CD4-positive, alpha-beta T cell treated with Interleukin-4 for 4 hours (primary cell): ENCODE data around the gene ADD2.
"Not testable (repeated sequence)": the region's sequence is repeated elsewhere in the genome, so short reads cannot be mapped to it uniquely, and the experiment has no call there.

ENCODE experiments used
- DNase-seq: peaks from one replicate; pipeline ENCODE4 v3.0.0-alpha.2; 2020

Gene ADD2

DNA sequence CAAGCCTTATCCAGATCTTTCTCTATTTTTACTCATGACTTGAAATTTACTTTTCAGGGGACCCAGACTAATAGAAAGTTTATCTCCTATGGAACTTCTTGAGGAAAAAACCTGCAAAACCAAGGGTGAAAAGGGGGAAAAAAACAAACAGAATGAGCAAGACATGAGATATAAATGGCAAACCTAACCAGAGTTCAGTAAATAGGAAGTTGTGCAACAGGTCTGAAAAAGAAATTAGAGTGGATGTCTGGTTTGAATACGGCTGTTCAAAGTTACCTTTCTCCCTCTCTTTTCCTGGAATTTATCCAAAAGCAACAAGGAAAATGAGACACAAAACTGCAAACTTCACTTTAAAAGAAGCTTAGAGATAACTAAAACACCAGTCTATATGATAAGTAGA is 135.6 kb downstream of the ADD2 start:
- DNase-seq, result no peak

DNA sequence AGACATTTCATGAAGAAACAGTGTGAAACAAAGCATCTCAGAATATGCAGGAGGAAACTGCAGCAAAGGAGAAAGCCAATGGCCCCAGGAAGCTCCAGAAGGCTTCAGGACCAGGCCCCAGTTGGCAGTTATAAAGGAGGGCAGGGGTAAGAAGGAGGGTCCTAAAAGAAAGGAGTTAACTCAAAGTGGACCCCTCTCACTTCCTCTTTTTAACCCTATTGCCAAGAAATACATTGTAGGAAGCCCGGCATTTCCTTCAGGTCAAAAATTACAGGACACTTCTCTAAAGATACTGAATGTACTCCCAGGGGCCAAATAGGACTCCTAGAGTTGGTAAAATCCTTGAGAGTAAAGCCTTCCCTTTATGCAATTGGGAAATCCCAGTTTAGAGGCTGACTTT is 137.2 kb downstream of the ADD2 start:
- DNase-seq, result no peak

DNA sequence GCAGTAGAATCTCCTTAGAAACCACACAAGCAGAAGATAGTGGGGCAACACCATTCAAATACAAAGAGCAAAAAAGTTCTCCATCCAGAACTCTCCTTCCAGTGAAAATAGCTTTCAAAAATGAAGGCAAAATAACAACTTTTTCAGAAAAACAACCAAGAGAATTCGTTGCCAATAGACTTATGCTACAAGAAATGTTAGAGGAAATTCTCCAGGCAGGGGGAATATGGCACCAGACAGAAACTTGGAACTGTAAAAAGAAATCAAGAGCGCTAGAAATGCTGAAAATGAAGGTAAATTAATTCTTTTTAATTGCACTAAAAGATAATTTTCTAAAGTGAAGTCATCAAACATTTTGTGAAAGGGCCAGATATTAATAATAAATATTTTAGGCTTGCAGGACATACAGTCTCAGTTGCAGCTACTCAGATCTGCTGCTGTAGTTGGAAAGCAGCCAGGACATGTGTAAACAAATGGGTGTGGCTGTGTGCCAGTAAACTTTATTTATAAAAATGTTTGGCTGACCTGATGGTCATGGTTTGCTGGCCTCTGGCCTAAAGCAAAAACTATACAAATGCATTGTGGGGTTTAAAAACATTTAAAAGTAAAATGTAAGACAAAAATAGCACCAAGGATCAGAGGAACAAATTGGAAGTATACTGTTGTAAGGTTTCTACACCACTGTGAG is 140.6 kb downstream of the ADD2 start:
- DNase-seq, result no peak

DNA sequence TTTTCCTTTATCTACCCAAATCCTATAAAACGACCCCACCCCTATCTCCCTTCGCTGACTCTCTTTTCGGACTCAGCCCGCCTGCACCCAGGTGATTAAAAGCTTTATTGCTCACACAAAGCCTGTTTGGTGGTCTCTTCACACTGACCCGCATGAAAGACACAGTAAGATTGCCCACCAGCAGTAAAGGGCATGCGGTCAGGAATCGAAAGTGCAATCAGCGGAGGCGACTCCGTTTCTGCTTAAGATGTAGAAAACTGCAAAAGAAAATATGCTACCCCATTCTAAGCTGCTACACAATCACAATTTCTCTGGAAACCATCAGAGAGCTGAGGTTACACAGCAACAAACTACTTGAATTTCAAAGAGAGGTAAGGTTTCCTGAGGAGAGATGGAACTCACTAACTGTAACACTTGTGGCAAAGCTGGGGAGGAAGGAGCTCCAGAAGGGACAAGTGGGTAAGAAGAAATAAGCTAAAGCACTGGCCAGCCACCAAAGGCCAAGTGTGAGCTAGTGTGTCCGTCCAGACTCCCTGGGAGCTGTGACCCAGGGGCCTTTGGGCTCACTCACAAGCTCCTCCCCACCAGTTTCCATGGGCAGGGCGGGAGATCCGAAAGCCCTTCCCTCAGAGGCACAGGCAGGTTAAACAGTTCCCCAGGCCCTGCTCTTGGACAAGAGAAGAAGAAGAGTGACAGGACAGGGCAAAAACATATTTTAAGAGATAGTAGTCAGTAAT is 141.6 kb downstream of the ADD2 start:
- DNase-seq, result no peak

DNA sequence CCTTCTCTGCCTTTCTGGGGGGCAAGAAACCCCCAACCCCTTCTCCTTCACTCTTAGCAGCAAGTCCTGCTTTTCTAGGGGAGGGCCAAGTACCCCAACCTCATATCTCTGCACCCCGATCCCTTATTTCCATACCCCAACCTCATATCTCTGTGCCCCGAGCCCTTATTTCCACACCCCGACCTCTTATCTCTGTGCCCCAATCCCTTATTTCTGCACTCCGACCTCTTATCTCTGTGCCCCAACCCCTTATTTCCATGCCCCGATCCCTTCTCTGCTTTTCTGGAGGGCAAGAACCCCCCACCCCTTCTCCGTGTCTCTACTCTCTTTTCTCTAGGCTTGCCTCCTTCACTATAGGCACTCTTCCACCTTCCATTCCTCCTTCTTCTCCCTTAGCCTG is 146.5 kb downstream of the ADD2 start:
- DNase-seq, result not testable (repeated sequence)

DNA sequence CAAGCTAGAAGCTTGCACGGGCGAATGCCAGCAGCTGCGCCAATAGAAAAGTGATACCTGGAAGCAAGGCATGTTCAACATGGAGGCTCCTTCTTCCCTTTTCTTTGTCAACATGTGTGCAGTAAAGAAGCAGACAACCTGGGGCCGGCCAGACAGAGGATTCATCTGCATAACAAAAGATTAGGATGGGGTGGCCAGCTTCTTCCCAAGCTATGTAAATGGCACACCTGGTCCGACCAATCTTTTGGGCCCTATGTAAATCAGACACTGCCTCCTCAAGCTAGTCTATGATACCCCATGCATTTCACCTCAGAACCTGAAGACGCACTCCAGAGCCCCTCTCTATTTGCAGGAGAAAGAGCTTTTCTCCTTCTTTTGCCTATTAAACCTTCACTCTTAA is 148.0 kb downstream of the ADD2 start:
- DNase-seq, result no peak

DNA sequence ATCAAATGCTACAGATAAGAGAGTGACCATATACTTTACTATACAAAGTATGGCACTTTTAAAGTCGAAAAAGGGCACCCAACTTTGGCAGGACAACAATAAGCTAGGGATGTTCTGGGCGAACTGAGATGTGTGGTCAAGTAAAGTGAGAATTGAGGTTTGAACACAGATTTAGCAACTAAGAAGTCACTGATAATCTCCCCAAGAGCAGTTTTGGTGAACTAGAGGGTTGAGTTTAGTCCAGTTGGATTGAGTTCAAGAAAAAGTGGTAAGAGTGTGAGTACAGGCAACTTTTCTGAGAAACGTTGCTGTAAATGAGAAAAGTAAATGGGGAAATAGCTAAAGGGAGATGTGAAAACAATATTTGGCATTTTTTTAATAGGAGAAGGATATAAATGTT is 148.8 kb downstream of the ADD2 start:
- DNase-seq, result no peak

DNA sequence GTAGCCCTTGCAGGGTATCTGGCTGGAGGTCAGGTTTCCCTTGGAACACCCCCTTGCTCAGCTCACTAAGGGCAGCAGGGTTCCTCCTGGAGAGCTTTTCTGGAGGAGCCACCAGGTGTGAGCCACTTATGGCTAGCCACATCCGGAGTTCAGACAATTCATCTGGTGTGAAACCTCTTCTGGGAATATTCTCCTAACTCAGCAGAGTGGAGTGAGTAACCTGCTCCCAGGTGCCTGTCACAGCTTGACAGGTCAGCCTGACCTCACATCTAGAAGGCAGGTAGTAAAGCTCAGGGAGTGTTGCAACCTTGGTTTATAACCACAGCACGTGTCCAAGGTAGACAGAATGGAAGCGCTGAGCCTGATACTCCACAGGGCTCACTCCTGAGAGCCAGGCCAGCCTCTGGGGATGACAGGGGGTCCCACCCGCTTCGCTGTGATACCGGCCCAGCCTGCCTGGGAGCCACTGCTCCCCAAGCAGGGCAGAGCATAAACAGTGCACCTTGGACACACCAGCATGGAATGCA is 151.8 kb downstream of the ADD2 start:
- no peak for DNase-seq

DNA sequence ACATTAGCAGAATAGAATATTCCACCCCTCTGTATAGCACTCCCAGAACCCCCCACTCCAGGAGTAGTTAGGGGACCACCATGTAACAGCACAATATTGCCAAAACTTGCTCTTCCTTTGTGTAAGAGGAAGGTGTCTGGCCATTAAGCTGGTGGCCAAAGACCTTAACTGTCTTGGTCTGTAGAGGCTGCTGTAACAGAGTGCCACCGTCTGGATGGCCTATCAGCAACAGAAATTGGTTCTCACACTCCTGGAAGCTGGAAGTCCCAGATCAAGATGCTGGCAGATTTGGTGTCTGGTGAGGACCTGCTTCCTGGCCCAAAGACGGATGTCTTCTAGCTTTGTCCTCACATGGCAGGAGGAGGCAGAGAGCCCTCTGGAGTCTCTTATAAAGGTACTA is 152.8 kb downstream of the ADD2 start:
- DNase-seq, result no peak

DNA sequence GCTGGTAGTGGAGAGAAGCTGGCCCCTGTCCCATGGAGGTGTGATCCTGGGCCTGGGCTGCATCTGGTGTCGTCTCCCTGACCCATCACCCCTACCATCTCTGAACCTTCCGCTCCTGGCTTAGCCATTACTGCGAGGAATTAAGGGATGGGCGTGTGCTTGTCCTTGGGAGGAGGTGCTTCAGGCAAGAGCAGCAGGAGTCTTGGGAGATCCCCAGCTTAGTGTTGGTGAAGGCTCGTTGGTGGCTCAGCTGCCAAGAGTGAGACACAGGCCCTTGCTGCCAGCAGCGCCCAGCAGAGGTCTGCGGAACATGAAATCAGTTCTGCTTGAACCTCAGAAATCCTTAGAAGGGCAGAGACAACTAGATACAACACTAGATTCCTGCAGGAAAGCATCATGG is 154.5 kb downstream of the ADD2 start:
- no peak for DNase-seq

DNA sequence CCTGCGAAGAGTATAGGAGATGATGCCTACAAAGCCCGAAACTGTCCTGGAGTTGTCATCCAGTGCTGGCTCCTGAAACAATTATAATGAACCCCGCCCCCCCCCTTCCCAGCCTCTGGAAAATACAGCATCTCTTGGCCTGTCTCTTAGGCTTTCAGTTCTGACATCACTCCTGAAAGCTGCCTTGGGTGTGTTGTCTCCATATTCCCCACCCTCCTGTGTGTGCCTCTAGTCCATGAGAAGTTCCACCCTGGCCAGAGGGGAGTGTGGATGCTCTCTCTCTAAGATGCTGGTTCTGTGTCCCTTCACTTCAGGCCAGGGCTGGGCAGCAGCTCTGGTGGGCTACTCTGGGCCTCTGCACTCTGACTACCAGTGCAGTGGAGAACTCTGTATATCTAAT is 155.4 kb downstream of the ADD2 start:
- DNase-seq, result no peak

DNA sequence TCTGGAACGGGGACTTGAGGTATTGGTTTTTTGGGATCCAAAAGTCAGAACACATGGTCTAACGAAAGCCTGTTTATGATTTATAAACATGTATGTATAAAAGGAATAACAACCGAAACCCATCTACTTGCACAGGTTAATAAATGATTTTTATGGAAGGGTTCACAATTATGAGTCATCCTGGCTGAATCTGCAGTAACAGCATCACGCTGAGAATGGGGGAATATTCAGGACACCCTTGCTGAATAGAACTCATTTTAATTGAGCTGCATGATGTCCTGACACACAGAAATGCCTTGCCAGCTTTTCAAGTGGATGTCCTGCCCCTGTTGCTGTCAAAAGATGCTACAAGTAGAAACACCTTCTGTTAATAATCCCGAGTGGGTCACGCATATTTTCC is 159.6 kb downstream of the ADD2 start:
- no peak for DNase-seq

DNA sequence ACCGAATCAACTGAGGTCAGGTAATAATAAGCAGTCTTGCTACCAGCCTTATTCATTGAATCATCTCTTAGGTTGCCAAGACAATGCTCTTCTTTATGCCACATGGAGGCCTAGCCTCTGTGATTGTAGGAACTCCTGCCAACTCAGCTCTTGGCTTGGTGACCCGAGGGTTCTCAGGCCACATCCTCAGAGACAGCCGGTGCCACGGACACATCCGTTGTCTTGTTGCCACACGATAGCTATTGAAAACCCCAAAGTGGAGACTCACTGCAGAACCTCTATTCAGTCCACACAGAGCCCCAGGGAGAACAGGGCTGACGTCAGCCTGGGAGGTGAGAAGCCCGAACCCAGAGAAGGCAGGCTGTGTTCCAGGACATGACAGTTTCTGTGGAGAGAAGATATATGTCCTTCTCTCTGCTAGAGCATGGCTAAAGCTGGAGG is 160.9 kb downstream of the ADD2 start:
- DNase-seq, result no peak
